Erythroblast (primary cell): ENCODE measurements around the gene PPARGC1A.

Experiments used
- GATA1 ChIP-seq: IDR thresholded peaks from 2 replicates; pipeline ENCODE4 v1.6.1; 2011; ENCODE audit warnings: low read depth, mild to moderate bottlenecking, control low read depth, low read length, moderate library complexity
- POLR2A ChIP-seq: IDR thresholded peaks from 2 replicates; pipeline ENCODE4 v1.6.1; 2011; ENCODE audit warnings: mild to moderate bottlenecking, low read length

- TF ChIP-seq POLR2A (no peak), GATA1 (no peak)
Measured at GRCh38 chr4:23930750-23931488, 41.1 kb upstream of the PPARGC1A start.
